Memory B cell (primary cell): ENCODE data around the gene NOL9.

Experiments used
- ATAC-seq: fragments of 150-1000 bp; cut with Tn5 transposase; 2 replicates; pipeline ENCODE4 v1.10.0; 2021; ENCODE audit warnings: low read depth, mild to moderate bottlenecking, moderate library complexity
- DNase-seq, 2 donors: peaks; one replicate each; pipeline ENCODE4 v3.0.0; 2022; ENCODE audit warnings: low spot score in 2 of 2
- H3K27ac Mint-ChIP-seq: one replicate; pipeline ENCODE4 v1.8.0; 2022; ENCODE audit warnings: mild to moderate bottlenecking, moderate library complexity, mixed read lengths
- H3K27me3 Mint-ChIP-seq: one replicate; pipeline ENCODE4 v1.8.0; 2022; ENCODE audit warnings: mixed read lengths
- H3K36me3 Mint-ChIP-seq: one replicate; pipeline ENCODE4 v1.8.0; 2022; ENCODE audit warnings: mild to moderate bottlenecking, mixed read lengths
- H3K4me1 Mint-ChIP-seq: one replicate; pipeline ENCODE4 v1.8.0; 2022; ENCODE audit warnings: mixed read lengths
- H3K4me3 Mint-ChIP-seq: one replicate; pipeline ENCODE4 v1.8.0; 2022; ENCODE audit warnings: mild to moderate bottlenecking, moderate library complexity, mixed read lengths
- H3K9me3 Mint-ChIP-seq: one replicate; pipeline ENCODE4 v1.8.0; 2022; ENCODE audit warnings: mixed read lengths

NOL9 gene

DNA sequence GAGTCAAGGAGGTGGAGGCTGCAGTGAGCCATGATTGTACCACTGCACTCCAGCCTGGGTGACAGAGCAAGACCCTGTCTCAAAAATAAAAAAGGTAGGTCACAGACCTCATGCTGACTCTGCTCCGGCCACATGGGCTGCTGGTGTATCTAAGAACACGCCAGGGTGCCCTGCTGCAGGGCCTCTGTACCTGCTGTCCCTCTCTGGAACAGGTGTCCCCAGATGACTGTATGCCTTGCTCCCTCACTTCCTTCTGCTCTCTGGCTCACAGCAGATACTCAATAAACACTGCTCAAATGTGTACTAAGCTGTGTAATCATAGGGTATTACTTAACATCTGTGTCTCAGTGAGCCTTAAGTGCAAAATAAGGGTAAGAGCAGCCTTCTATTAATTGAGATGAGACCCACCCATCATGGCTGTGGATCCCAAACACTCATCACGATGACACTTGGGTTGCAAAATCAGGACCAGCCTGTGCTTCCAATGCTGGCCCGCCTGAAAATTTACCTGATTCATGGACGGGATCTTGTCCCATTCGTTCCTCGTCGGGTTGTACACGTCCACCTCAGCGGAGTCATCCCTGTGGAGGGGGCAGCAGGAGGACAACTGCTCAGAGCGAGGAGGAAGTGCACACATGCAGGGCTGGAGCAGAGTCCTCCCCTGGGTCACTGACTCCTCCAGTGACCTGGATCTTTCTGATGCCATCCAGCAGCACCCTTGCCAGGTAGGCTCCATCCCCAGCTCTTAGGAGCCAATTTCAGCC, 40.8 kb upstream of the NOL9 start:
- no peaks in the 10 kb centered on the region for H3K36me3 Mint-ChIP-seq
- H3K9me3 Mint-ChIP-seq, result no peaks in the 10 kb centered on the region
- ATAC-seq (no peak), DNase-seq (no peak)
- H3K27ac Mint-ChIP-seq, result no peak overlapping the region
- no peaks in the 10 kb centered on the region for H3K27me3 Mint-ChIP-seq
- peaks cover 13% of the 10 kb centered on the region for H3K4me1 Mint-ChIP-seq
- no peak overlapping the region for H3K4me3 Mint-ChIP-seq

GRCh38 chr1:6593810-6594209, 39.5 kb upstream of the NOL9 start:
- peaks cover 6% of the 10 kb centered on the region for H3K4me1 Mint-ChIP-seq
- H3K4me3 Mint-ChIP-seq, result no peak overlapping the region
- no peak for ATAC-seq

GRCh38 chr1:6592865-6593593, 38.7 kb upstream of the NOL9 start:
- no peak for DNase-seq
- Mint-ChIP-seq H3K9me3 (no peaks in the 10 kb centered on the region), H3K4me3 (no peak overlapping the region), H3K4me1 (peaks cover 6% of the 10 kb centered on the region), H3K27ac (no peak overlapping the region), H3K36me3 (peaks cover 3% of the 10 kb centered on the region), H3K27me3 (no peaks in the 10 kb centered on the region)
- ATAC-seq, result no peak

More at GRCh38 chr1:6593810-6594209, 39.5 kb upstream of the NOL9 start:
- Mint-ChIP-seq H3K27me3 (no peaks in the 10 kb centered on the region), H3K36me3 (peaks cover 2% of the 10 kb centered on the region), H3K9me3 (no peaks in the 10 kb centered on the region), H3K27ac (no peak overlapping the region)
- DNase-seq, result no peak

- H3K4me1 Mint-ChIP-seq, result peaks cover 9% of the 10 kb centered on the region
- H3K27me3 Mint-ChIP-seq, result no peaks in the 10 kb centered on the region
- no peak for DNase-seq
- ATAC-seq, result no peak
- no peaks in the 10 kb centered on the region for H3K9me3 Mint-ChIP-seq
- no peak overlapping the region for H3K27ac Mint-ChIP-seq
- no peak overlapping the region for H3K4me3 Mint-ChIP-seq
- H3K36me3 Mint-ChIP-seq, result peaks cover 5% of the 10 kb centered on the region
These were observed 38.1 kb upstream of the NOL9 start for GRCh38 chr1:6592441-6592840.

DNA sequence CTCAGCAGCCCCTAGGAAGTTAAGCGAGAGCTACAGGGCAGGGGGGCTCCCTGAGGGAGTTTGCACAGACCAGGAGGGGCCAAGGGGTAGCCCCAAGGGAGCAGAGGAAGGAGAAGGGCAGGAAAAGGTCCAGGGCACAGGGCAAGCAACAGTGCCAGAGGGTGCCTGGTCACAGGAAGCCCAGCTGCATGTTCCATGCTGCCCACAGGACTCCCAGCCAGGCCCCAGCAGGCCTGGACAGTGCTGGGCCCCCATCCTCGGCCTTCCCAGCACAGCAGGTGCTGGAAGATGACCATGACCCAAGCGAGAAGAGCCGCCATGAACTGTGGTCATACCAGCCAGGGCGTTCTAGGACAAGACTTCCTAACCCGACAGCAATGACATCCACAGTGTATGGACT, 37.3 kb upstream of the NOL9 start:
- Mint-ChIP-seq H3K27ac (no peak overlapping the region), H3K9me3 (no peaks in the 10 kb centered on the region), H3K36me3 (peaks cover 5% of the 10 kb centered on the region), H3K4me3 (no peak overlapping the region), H3K27me3 (no peaks in the 10 kb centered on the region), H3K4me1 (peaks cover 11% of the 10 kb centered on the region)
- ATAC-seq, result no peak
- no peak for DNase-seq

- ATAC-seq, result peak; percentile 53
These were observed 36.9 kb upstream of the NOL9 start for GRCh38 chr1:6591222-6591621.

DNA sequence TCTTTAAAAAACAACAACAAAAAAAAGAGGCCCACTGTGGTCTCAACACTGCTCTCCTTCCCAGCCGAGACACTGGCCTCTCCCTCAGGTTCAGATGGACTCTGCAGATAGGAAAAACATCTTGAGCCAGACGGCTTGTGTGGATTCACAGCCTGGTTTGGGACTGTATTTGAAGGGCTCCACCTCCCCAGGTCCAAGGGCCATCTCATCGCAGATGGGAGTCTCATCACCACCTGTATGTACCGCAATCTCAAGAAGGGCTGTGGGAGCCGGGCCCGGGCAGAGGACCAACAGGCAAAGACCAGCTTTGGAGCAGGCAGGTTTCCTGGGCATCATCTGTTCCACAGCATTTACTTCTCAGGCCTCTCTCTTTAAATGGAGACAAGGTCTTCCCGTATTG, 35.7 kb upstream of the NOL9 start:
- Mint-ChIP-seq H3K4me3 (no peak overlapping the region), H3K4me1 (peaks cover 11% of the 10 kb centered on the region), H3K36me3 (peaks cover 5% of the 10 kb centered on the region), H3K27ac (no peak overlapping the region), H3K27me3 (no peaks in the 10 kb centered on the region), H3K9me3 (no peaks in the 10 kb centered on the region)
- DNase-seq (no peak), ATAC-seq (no peak)

More at GRCh38 chr1:6591222-6591621, 36.9 kb upstream of the NOL9 start:
- Mint-ChIP-seq H3K36me3 (peaks cover 5% of the 10 kb centered on the region), H3K9me3 (no peaks in the 10 kb centered on the region), H3K27ac (no peak overlapping the region), H3K4me1 (peaks cover 10% of the 10 kb centered on the region), H3K4me3 (no peak overlapping the region), H3K27me3 (no peaks in the 10 kb centered on the region)
- no peak for DNase-seq

DNA sequence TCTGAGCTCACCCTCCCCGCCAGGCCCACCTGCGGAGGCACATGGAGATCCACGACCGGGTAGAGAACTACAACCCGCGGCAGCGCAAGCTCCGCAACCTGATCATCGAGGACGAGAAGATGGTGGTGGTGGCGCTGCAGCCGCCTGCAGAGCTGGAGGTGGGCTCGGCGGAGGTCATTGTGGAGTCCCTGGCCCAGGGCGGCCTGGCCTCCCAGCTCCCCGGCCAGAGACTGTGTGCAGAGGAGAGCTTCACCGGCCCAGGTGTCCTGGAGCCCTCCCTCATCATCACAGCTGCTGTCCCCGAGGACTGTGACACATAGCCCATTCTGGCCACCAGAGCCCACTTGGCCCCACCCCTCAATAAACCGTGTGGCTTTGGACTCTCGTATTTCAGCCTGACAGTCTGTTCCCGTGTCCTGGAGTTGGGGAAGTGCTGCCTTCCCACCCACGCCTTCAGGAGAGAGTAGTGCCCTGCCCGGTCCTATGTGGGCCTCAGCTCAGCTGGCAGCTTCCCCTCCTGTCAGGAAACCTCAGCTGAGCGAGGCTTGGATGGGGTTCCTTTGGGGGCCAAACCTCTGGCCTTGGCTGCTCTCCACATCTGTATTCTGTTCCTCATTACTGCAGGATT, 34.7 kb upstream of the NOL9 start:
- DNase-seq, result no peak
- peaks cover 18% of the 10 kb centered on the region for H3K4me1 Mint-ChIP-seq
- no peak overlapping the region for H3K27ac Mint-ChIP-seq
- H3K27me3 Mint-ChIP-seq, result no peaks in the 10 kb centered on the region
- no peak for ATAC-seq
- H3K36me3 Mint-ChIP-seq, result peaks cover 5% of the 10 kb centered on the region
- H3K9me3 Mint-ChIP-seq, result no peaks in the 10 kb centered on the region
- H3K4me3 Mint-ChIP-seq, result no peak overlapping the region

- H3K36me3 Mint-ChIP-seq, result peaks cover 5% of the 10 kb centered on the region
- peaks cover 18% of the 10 kb centered on the region for H3K4me1 Mint-ChIP-seq
- H3K27me3 Mint-ChIP-seq, result no peaks in the 10 kb centered on the region
- DNase-seq (no peak), ATAC-seq (no peak)
- H3K9me3 Mint-ChIP-seq, result no peaks in the 10 kb centered on the region
- H3K4me3 Mint-ChIP-seq, result no peak overlapping the region
- no peak overlapping the region for H3K27ac Mint-ChIP-seq
These were observed 34.0 kb upstream of the NOL9 start for GRCh38 chr1:6588128-6588892.

DNA sequence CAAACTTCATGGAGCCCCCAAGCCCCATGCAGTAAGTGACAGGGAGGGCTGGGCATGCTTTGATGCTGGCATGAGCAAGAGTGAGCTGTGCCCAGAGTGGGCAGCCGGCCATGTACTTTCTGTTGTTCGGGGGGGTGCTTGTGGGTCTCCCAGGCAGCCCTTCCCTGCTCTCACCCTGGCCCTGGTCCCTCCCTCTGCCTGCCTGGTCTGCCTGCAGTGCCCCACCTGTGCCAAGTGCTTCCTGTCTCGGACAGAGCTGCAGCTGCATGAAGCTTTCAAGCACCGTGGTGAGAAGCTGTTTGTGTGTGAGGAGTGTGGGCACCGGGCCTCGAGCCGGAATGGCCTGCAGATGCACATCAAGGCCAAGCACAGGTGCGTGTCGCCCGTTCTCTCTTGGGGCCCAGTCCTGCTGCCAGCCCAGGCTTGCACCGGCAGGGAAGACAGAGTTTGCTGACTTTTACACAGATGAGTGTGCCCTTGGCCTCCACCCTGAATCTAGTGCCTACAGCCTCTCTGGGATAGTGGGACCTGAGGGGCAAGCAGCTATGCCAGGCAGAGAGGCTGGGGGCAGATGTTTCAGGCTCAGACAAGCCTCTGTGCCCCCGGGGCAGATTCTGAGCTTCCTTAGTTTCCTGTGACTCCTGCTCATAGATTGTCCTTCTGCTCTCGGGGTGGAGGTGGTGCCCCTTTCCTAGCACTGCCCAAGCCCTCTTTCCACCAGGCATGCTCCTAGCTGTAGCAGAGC, 33.1 kb upstream of the NOL9 start:
- Mint-ChIP-seq H3K4me3 (no peak overlapping the region), H3K4me1 (peaks cover 19% of the 10 kb centered on the region), H3K36me3 (peaks cover 5% of the 10 kb centered on the region), H3K27me3 (no peaks in the 10 kb centered on the region), H3K27ac (peak overlapping the region; percentile 38), H3K9me3 (no peaks in the 10 kb centered on the region)
- DNase-seq (no peak), ATAC-seq (no peak)

DNA sequence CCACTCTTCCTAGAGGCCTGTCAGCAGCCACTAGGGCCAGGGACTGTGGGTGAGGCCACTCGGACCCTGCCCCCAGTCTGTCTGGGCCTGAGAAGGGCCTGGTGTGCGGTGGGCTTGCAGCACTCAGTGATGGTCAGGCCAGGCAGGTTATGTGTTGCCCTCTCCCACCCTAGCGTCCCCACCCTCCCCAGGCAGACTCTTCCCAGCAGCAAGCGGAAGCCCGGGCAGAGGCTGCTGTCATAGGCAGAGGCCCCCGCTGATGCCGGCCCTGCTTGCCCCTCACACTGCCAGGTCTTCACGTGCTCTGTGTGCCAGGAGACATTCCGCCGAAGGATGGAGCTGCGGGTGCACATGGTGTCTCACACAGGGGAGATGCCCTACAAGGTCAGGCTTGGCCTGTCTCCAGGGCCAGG, 32.1 kb upstream of the NOL9 start:
- no peak overlapping the region for H3K4me3 Mint-ChIP-seq
- DNase-seq (no peak), ATAC-seq (no peak)
- no peak overlapping the region for H3K27ac Mint-ChIP-seq
- H3K27me3 Mint-ChIP-seq, result no peaks in the 10 kb centered on the region
- H3K4me1 Mint-ChIP-seq, result peaks cover 28% of the 10 kb centered on the region
- peaks cover 5% of the 10 kb centered on the region for H3K36me3 Mint-ChIP-seq
- H3K9me3 Mint-ChIP-seq, result no peaks in the 10 kb centered on the region

DNA sequence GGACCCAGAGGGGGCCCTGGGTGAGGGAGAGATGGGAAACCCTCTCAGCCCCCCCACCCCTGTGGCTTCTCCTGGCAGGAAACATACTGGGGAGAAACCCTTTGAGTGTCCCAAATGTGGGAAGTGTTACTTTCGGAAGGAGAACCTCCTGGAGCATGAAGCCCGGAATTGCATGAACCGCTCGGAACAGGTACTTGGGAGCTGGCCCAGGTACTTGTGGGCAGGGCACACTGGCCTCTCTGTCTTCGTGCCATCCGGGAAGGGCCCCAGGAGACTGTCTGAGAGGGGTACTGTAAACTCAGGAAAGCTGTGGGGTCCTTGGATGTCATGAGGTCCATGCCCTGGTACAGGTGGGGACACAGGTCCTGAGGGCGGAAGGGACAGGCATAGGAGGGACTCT, 31.5 kb upstream of the NOL9 start:
- H3K27ac Mint-ChIP-seq, result no peak overlapping the region
- peaks cover 5% of the 10 kb centered on the region for H3K36me3 Mint-ChIP-seq
- H3K4me3 Mint-ChIP-seq, result no peak overlapping the region
- peaks cover 29% of the 10 kb centered on the region for H3K4me1 Mint-ChIP-seq
- no peaks in the 10 kb centered on the region for H3K27me3 Mint-ChIP-seq
- H3K9me3 Mint-ChIP-seq, result no peaks in the 10 kb centered on the region
- DNase-seq (no peak), ATAC-seq (no peak)

GRCh38 chr1:6585081-6585722, 30.9 kb upstream of the NOL9 start:
- DNase-seq (no peak), ATAC-seq (no peak)
- Mint-ChIP-seq H3K27ac (no peak overlapping the region), H3K9me3 (no peaks in the 10 kb centered on the region), H3K4me3 (no peak overlapping the region), H3K27me3 (no peaks in the 10 kb centered on the region), H3K4me1 (peaks cover 34% of the 10 kb centered on the region), H3K36me3 (peaks cover 5% of the 10 kb centered on the region)
